GM19240 (cell line): ENCODE data around the gene MFAP5.
"Not testable (repeated sequence)": the region's sequence is repeated elsewhere in the genome, so short reads cannot be mapped to it uniquely, and the experiment has no call there.

Source experiments
- DNase-seq: peaks from one replicate; pipeline ENCODE4 v3.0.0; 2011; ENCODE audit warnings: low spot score; ENCODE audit not compliant: insufficient read length

MFAP5 gene

DNA sequence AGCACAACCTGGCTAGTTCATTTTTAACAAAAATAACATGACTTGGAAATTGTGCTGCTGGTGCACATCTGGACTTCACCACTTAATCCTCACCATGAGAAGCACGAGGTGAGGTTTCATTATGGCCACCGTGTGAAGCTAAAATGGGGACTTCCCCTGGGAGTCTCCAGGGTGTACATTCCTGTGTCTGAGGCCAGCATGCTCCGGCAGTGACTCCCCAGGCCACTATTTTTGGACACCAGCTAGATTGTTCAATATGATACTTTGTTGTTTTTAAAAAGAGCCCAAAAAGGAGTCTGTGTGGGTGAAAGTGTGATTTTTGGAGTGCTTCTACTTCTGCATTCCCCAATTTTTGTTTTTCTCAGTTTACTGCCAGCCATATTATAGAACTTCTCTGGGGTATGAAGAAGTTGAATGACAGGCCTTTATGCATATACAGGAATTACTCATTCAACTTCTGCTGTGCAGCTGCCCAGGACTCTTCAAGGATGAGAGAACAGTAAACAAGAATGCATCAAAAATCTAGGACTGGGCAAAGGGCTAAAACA is 33.1 kb downstream of the MFAP5 start:
- DNase-seq: peak; percentile 29

DNA sequence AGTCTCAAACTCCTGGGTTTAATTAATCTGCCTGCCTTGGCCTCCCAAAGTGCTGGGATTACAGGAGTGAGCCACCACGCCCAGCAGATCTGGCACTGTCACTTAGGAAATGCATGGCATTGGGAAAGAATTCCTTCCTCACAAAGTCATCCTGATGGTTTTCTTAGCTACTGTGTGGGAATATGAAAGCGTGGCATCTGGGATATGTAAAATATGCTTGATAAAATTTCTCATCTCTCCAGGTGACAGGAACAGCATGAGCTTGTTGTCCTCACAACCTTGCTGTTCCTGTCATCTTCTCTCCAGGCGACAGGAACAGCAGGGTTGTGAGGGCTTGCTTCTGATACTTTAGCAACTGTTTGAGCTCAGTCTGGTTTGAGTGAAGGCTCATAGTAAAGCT is 33.9 kb downstream of the MFAP5 start:
- no peak for DNase-seq

DNA sequence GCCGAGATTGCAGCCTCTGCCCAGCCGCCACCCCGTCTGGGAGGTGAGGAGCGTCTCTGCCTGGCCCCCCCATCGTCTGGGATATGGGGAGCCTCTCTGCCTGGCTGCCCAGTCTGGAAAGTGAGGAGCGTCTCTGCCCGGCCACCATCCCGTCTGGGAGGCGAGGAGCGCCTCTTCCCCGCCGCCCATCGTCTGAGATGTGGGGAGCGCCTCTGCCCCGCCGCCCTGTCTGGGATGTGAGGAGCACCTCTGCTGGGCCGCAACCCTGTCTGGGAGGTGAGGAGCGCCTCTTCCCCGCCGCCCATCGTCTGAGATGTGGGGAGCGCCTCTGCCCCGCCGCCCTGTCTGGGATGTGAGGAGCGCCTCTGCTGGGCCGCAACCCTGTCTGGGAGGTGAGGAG is 37.9 kb downstream of the MFAP5 start:
- DNase-seq: not testable (repeated sequence)

DNA sequence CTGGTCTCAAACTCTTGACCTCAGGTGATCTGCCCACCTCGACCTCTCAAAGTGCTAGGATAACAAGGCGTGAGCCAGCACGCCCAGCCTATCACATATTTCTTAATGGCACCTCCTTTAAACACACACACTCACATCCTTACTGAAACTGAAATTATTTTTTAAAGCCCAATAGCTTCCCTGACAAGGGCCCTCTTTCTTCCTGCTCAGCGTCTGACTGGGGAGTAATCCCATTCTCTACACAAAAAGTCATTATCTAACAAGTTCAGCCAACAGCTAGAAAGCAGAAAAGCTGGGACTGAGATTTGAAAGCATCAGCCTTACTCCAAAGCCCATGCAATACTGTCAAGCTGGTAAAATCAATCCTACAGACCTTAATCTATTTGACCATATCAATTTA is 40.0 kb downstream of the MFAP5 start:
- no peak for DNase-seq

DNA sequence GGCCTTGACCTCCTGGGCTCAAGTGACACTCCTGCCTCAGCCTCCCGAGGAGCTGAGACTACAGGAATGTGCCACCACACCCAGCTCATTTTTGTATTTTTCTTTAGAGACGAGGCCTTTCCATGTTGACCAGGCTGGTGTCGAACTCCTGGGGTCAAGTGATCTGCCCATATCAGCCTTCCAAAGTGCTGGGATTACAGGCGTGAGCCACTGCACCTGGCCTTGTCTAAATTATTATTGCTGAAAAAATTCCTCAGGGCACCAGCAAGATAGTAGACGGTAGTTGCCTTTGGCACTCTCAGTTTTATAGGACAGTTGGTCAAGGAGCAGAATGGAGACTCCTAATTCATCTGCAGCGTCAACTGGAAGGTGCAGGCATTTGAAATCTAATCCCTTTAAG is 47.4 kb downstream of the MFAP5 start:
- no peak for DNase-seq

DNA sequence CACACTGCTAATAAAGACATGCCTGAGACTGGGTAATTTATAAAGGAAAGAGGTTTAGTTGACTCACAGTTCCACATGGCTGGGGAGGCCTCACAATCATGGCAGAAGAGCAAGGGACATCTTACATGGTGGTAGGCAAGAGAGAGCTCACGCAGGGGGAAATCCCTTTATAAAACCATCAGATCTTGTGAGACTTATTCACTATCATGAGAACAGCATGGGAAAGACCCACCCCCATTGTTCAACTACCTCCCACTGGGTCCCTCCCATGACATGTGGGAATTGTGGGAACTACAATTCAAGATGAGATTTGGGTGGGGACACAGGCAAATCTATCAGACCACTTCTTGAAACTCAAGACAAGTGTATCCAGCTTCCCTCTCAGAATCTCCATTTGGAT is 48.7 kb downstream of the MFAP5 start:
- not testable (repeated sequence) for DNase-seq

DNA sequence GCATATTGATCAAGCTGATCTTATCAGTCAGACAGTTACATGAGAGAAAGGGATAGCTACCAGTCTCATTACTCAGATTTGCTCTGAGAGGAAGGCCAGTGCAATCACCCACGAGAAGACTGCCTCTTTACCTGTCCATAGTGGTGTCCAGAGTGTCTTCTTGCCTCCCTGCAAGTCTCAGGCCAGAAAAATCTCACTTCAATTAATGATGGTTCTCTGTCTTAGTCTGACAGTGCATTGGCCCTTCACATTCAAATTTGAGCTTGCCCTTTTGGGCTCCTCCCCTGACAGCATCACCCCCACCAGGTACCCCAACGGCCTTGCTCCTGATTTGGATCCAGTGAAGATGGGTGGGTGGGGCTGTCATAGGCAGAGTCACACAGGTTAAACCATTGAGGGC is 50.0 kb downstream of the MFAP5 start, which contains the start of gene AICDA:
TSS of gene AICDA (minus strand) at position 231 of the 400 bp plus-strand sequence. CDS start at position 139, 92 bp downstream.
- no peak for DNase-seq

DNA sequence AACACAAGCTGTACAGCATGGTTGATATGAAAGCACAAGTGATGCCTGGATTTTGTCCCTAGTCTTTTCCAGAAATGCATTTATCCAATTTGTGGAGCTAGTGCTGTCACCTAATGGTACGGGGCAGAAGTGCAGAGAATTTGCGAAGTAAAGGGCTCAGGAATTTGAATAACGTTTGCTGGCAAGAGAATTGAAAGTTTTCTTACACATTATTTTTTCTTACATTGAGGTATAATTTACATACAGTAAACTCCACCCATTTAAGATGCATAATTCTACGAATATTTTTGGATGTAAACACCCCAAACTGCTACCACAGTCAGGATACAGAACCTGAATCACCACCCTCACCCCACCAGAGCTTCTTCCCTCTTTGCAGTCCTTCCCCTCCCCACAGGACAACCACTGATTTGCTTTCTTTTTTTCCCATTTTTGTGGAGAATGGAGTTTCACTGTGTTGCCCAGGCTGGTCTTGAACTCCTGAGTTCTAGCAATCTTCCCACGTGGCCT is 53.5 kb downstream of the MFAP5 start:
- no peak for DNase-seq

DNA sequence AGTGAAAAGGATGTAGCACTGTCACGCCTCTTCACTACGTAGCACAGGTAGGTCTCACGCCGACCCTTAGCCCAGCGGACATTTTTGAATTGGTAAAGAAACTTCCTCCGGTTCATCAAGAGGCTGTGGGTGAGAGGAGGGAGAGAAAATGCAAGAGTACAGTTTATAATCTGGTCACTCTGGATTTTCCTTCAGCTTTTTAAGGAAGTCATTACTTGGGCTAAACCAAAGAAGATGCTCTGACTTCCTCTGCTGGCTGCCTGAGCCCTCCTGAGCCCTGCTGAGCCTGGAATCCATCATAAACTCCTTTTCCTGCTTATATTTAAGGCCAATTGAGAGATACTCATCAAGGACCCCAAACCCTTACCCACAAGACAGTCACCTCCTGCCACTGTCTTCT is 55.7 kb downstream of the MFAP5 start:
- no peak for DNase-seq

DNA sequence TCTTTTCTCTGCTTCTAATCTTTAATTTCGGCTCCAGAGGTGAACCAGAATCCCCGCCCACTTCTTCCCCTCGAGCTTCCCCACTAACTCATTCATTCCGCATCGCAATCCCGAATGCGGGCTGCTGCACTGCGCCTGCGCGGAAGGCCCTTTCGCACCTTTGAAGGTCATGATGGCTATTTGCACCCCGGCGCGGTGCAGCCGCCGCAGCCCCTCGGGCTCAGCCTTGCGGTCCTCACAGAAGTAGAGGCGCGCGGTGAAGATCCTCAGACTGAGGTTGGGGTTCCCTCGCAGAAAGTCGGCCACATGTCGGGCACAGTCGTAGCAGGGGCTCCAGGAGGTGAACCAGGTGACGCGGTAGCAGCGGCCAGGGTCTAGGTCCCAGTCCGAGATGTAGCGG is 57.6 kb downstream of the MFAP5 start:
- DNase-seq: no peak

DNA sequence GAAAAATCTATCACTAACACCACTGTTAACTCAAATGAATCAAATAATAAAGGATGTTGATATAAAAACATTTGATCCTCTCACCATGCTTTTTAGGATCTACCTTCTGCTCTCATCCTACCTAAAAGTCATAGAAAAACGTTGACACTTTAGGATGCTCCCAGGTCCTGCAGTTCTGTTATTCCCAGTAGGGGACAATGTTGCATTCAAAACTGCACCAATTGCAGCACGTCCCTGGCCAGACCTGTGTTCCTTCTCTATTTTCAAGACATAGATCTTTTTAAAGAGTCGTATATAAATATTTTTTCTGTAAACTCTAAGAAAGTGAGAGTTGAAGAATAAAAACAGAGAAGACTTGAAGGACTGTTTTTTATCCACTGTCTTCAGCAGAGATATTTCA is 58.8 kb downstream of the MFAP5 start:
- no peak for DNase-seq

DNA sequence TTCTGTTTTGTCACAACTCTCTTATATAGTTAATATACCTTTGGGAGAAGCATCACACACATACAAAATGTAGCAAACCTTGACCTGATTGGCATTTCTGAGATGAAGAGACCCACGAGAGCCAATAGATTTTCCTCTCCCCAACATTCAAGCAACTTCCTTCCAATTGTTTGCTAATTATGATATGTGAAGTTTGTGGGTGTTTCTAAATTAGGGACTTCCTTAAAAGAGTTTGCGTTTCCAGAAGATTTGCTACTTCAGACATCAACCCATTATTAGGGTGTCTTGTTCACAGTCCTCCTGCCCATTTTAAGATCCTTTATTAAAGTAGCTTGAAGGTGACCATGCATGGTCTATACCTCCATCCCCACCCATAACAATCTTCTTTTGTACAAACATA is 59.3 kb downstream of the MFAP5 start:
- DNase-seq: no peak

DNA sequence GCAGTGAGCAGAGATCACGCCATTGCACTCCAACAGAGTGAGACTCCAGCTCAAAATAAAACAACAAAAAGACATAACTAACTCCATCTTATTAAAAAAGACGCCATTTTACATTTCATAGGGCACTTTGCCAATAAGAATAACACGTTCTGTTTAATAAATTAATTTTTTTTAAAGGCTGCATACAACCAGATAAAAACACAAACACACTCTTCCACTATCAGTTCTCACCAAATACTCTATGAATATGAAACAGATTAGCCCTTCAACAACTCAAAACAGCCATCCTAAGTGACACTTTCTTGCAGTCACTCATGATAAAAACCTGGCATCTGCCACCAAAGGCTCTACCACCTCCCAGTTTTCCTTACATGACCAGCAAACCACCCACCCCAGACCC is 66.1 kb downstream of the MFAP5 start:
- no peak for DNase-seq
